Smooth muscle cell (in vitro differentiated cells): ENCODE results near the gene ATP8A1. TPM values are rescaled to one million over a fixed set of nuclear protein-coding genes. Genes with fewer than 3 reads are reported as not detected.

Experiments used
- DNase-seq: peaks from one replicate; lab custom pipeline; 2025; ENCODE audit not compliant: unreplicated experiment; lab: John Stamatoyannopoulos, UW
- H2AFZ ChIP-seq: fragments of 200-600 bp; sonication (generic); 2 replicates; pipeline ENCODE4 v1.6.0; 2016; ENCODE audit warnings: antibody characterized with exemption, low read depth, mild to moderate bottlenecking
- H3F3A ChIP-seq: fragments of 200-600 bp; sonication (generic); 2 replicates; pipeline ENCODE4 v1.6.0; 2017; ENCODE audit warnings: antibody characterized with exemption, low read depth
- H3K27ac ChIP-seq: fragments of 200-600 bp; sonication (generic); 2 replicates; pipeline ENCODE4 v1.5.1; 2016; ENCODE audit warnings: low read depth, mild to moderate bottlenecking
- H3K27me3 ChIP-seq: fragments of 200-600 bp; sonication (generic); 2 replicates; pipeline ENCODE4 v1.6.1; 2016; ENCODE audit warnings: low read depth, mild to moderate bottlenecking
- H3K36me3 ChIP-seq: fragments of 200-600 bp; sonication (generic); 2 replicates; pipeline ENCODE4 v1.5.1; 2016; ENCODE audit warnings: low read depth
- H3K4me1 ChIP-seq: fragments of 200-600 bp; sonication (generic); 2 replicates; pipeline ENCODE4 v1.5.1; 2016; ENCODE audit warnings: low read depth
- H3K4me2 ChIP-seq: fragments of 200-600 bp; sonication (generic); 2 replicates; pipeline ENCODE4 v1.6.0; 2016; ENCODE audit warnings: mild to moderate bottlenecking
- H3K4me3 ChIP-seq: fragments of 200-600 bp; sonication (generic); 2 replicates; pipeline ENCODE4 v1.5.1; 2016; ENCODE audit warnings: mild to moderate bottlenecking
- H3K79me2 ChIP-seq: fragments of 200-600 bp; sonication (generic); 2 replicates; pipeline ENCODE4 v1.6.0; 2016; ENCODE audit warnings: low read depth, mild to moderate bottlenecking
- H3K9ac ChIP-seq: fragments of 200-600 bp; sonication (generic); 2 replicates; pipeline ENCODE4 v1.6.0; 2016; ENCODE audit warnings: low read depth
- H3K9me3 ChIP-seq: fragments of 200-600 bp; sonication (generic); replicated peaks from 2 replicates; pipeline ENCODE4 v1.5.1; 2016; ENCODE audit warnings: low read depth
- H4K20me1 ChIP-seq: fragments of 200-600 bp; sonication (generic); 2 replicates; pipeline ENCODE4 v1.6.0; 2016; ENCODE audit warnings: low read depth
- CTCF ChIP-seq: fragments of 200-600 bp; sonication (generic); IDR thresholded peaks from 2 replicates; pipeline ENCODE4 v1.5.1; 2017; ENCODE audit warnings: borderline replicate concordance, mild to moderate bottlenecking, antibody characterized with exemption; ENCODE audit not compliant: insufficient read depth, poor library complexity, severe bottlenecking
- WGBS: methylation state at CpG from one replicate; pipeline ENCODE4 v1.1.7; 2016; ENCODE audit warnings: low lambda C conversion rate; 5-methylcytosine and 5-hydroxymethylcytosine counted together
- polyA plus RNA-seq: library from polyadenylated mRNA; unstranded; fragments of >200 nt; fragmentation: Nextera tagmentation; extraction: Ambion mirVana; gene quantifications from 2 replicates; pipeline ENCODE4 v1.2.1, GENCODE V29; 2016
- total RNA-seq: library from RNA; depleted of rRNA; stranded (reverse); fragments of >200 nt; gene quantifications from 2 replicates; pipeline ENCODE4 v1.2.3, GENCODE V29; 2014

Gene ATP8A1
- total and polyA plus RNA-seq, 2 experiments from 2014 or later: 1.8 TPM; not detected in 1

DNA sequence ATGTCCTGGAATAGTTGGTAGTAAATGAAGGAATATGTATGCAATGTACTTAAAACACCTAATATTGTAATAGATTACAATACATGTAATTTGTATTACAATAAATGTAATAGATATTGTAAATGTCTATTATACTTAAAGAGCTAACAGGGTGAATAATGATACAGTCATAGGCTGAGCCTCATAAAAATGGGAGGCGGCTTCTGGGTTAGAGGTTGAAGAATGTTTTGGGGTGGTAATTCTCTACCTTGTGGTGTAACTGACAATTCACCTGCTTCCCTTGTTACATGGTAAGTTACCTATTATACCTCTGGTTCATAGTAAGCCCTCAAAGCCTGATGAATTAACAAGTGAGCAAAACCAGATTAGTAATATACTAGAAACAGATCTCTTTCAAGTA, 26.0 kb downstream of the ATP8A1 start:
- whole genome bisulfite sequencing: 84% methylated on average over 1 of the region's 1 CpG
- Histone ChIP-seq H3K27me3 (no peaks in the 10 kb centered on the region), H3K27ac (no peak overlapping the region), H4K20me1 (no peaks in the 10 kb centered on the region), H3K4me1 (peaks cover 5% of the 10 kb centered on the region), H3K9ac (no peak overlapping the region), H3F3A (no peaks in the 10 kb centered on the region), H2AFZ (no peak overlapping the region), H3K36me3 (no peaks in the 10 kb centered on the region), H3K4me3 (no peak overlapping the region), H3K4me2 (no peak overlapping the region), H3K79me2 (no peaks in the 10 kb centered on the region), H3K9me3 (no peaks in the 10 kb centered on the region)
- no peak for TF ChIP-seq CTCF
- DNase-seq: no peak

GRCh38 chr4:42628740-42629139, 28.2 kb downstream of the ATP8A1 start:
- no peak for DNase-seq
- H3K4me2 ChIP-seq: no peak overlapping the region
- H2AFZ ChIP-seq: no peak overlapping the region
- TF ChIP-seq CTCF: no peak
- no peak overlapping the region for H3K4me3 ChIP-seq
- H3K9ac ChIP-seq: no peak overlapping the region
- H3K36me3 ChIP-seq: no peaks in the 10 kb centered on the region
- 93% methylated on average over 4 of the region's 4 CpGs for WGBS
- H3K27ac ChIP-seq: no peak overlapping the region
- H3K27me3 ChIP-seq: no peaks in the 10 kb centered on the region
- H3K4me1 ChIP-seq: no peaks in the 10 kb centered on the region
- H4K20me1 ChIP-seq: no peaks in the 10 kb centered on the region
- H3K9me3 ChIP-seq: no peaks in the 10 kb centered on the region
- H3F3A ChIP-seq: no peaks in the 10 kb centered on the region
- H3K79me2 ChIP-seq: no peaks in the 10 kb centered on the region

DNA sequence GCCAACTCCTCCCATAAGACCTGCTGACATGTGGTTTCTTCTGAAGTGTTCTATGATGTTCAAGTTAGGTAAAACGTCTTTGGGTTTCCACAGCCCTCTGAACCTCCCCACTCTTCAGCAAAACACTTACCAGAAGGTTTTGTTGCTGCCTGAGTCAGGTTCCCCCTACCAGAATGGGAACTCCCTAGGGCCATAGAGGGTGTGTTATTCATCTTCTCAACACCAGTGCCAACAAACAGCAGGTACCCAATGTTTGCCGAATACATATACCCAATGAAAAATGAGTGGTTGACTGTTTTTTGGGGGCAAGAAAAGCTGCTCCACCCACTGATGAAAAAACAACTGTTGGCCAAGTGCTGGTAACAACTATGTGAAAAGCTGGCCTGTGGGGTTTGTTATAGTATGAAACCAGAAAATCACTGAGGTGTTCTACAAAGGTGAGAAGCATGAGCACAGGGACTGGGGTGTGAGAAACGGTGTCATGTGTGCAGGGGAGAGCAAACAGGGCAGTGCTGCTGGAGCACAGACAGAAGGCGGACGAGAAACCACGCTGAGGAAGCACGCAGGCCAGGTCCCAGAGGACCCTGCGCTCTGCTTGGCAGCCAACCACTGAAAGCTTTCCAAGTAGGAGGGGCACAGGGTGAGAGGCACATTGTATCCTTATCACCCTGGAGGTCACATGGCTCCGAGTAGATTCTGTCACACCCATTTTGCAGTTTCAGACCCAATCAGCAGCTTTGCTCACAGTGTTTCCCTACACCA, 28.8 kb downstream of the ATP8A1 start:
- no peaks in the 10 kb centered on the region for H3K79me2 ChIP-seq
- H3K9ac ChIP-seq: no peak overlapping the region
- DNase-seq: no peak
- H3K4me1 ChIP-seq: no peaks in the 10 kb centered on the region
- H3K36me3 ChIP-seq: no peaks in the 10 kb centered on the region
- no peaks in the 10 kb centered on the region for H3K27me3 ChIP-seq
- H3K9me3 ChIP-seq: no peaks in the 10 kb centered on the region
- H3K4me3 ChIP-seq: no peak overlapping the region
- no peak overlapping the region for H2AFZ ChIP-seq
- no peak overlapping the region for H3K27ac ChIP-seq
- no peak for TF ChIP-seq CTCF
- H4K20me1 ChIP-seq: no peaks in the 10 kb centered on the region
- no peak overlapping the region for H3K4me2 ChIP-seq
- no peaks in the 10 kb centered on the region for H3F3A ChIP-seq
- WGBS: 80% methylated on average over 9 of the region's 9 CpGs

DNA sequence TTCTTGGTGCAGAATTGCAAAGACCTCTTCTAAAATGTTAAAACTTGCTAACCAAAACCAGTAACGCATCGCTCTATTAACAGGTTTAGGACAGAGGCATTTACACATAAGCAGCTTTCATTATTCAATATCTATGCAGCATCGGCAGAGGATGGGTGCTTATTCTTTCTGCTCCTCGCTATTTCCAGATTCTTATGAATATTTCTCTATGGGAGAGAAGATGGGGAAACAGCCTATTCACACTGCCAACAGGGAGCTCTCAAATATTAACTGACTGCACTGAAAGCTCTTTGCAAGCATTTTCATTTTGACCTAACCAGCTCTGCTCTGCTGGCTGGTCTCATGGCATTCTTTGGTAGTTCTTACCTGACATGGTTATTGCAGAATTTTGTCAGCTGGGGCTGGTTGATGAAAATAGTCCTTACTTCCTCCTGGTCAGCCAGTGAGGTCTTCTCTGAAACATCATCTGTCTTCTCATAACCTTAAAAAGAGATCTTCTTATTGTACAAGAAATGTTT, 30.2 kb downstream of the ATP8A1 start:
- Histone ChIP-seq H3K9me3 (no peaks in the 10 kb centered on the region), H3K36me3 (no peaks in the 10 kb centered on the region)

More for the DNA sequence above, 30.2 kb downstream of the ATP8A1 start:
- H3F3A ChIP-seq: no peaks in the 10 kb centered on the region
- 77% methylated on average over 4 of the region's 4 CpGs for WGBS
- no peak overlapping the region for H3K4me3 ChIP-seq
- no peak overlapping the region for H3K27ac ChIP-seq
- no peaks in the 10 kb centered on the region for H3K79me2 ChIP-seq
- DNase-seq: no peak
- H3K27me3 ChIP-seq: no peaks in the 10 kb centered on the region
- H3K9ac ChIP-seq: no peak overlapping the region
- H3K4me2 ChIP-seq: no peak overlapping the region
- H4K20me1 ChIP-seq: no peaks in the 10 kb centered on the region
- H3K4me1 ChIP-seq: no peaks in the 10 kb centered on the region
- no peak overlapping the region for H2AFZ ChIP-seq
- TF ChIP-seq CTCF: no peak
